Measurements from ENCODE around the gene MAP1S. TPM values are rescaled to one million over a fixed set of nuclear protein-coding genes. Genes with fewer than 3 reads are reported as not detected.
"Not testable (repeated sequence)": the region's sequence is repeated elsewhere in the genome, so short reads cannot be mapped to it uniquely, and the experiment has no call there.

The MAP1S gene
- total and polyA plus RNA-seq, 10 donors, result 15.0 to 63.1 (median 35.5) TPM

DNA sequence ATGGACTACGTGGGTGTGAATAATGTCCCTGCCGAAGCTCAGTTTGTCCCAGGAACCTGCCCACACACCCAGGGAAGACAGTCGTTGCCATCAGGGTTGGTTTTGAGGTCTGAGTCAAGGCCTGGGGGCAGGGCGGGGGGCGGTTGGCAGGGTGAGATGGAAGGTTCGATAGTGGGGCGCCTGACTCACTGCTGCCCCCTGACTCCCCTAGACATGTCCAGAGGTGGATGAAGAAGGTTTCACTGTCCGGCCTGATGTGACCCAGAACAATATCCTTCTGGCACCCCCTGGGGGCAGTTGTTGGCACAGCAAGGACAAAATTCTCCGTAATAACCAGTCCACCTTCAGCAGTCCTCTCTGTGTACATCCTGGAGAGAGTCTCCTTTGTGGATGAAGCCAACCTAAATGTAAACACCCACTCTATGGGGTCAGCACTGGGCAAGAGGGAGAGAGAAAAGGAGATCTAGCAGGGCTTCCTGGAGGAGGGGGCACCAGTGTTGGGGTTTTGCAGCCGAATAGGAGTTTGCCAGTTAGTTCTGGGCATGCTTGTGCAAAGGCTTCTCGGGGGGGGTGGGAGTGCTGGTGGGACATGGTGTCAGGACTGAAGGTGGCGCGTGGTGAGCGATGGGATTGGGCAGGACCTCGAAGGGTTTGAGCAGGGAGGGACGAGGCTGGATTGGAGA is 56.1 kb downstream of the MAP1S start:
- 72 to 85% (median 78%) methylated on average over 13 to 16 of the region's 16 CpGs for WGBS, 5 donors
- no peak for DNase-seq
- intact Hi-C loops (cut with DNase I; ENCODE audit: low total_unique reads), result no loop called here
- peaks cover 0 to 63% (median 25%) of the 10 kb centered on the region in 6 donors for H3K36me3 ChIP-seq
- H3K4me3 ChIP-seq, result peak overlapping the region in 1 of 8 donors; percentile 30
- peaks cover 0 to 19% (median 0%) of the 10 kb centered on the region in 7 donors for H3K27me3 ChIP-seq (replicated peaks in 1 of 7)
- H3K4me1 ChIP-seq, result peaks cover 0 to 50% (median 20%) of the 10 kb centered on the region in 6 donors
- no peaks in the 10 kb centered on the region for H3K9me3 ChIP-seq
- peak overlapping the region in 4 of 8 donors; percentile 7 to 76 (median 56) for H3K27ac ChIP-seq
- TF ChIP-seq, protein P1, sequence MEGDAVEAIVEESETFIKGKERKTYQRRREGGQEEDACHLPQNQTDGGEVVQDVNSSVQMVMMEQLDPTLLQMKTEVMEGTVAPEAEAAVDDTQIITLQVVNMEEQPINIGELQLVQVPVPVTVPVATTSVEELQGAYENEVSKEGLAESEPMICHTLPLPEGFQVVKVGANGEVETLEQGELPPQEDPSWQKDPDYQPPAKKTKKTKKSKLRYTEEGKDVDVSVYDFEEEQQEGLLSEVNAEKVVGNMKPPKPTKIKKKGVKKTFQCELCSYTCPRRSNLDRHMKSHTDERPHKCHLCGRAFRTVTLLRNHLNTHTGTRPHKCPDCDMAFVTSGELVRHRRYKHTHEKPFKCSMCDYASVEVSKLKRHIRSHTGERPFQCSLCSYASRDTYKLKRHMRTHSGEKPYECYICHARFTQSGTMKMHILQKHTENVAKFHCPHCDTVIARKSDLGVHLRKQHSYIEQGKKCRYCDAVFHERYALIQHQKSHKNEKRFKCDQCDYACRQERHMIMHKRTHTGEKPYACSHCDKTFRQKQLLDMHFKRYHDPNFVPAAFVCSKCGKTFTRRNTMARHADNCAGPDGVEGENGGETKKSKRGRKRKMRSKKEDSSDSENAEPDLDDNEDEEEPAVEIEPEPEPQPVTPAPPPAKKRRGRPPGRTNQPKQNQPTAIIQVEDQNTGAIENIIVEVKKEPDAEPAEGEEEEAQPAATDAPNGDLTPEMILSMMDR (IDR thresholded peaks at IDR 0.05 in 8 of 11, conservative IDR thresholded peaks at IDR 0.05 in 3 of 11), result peak in 10 of 11 experiments; percentile 18 to 71 (median 56)
- no peak for TF ChIP-seq POLR2AphosphoS5 (IDR thresholded peaks at IDR 0.05)

DNA sequence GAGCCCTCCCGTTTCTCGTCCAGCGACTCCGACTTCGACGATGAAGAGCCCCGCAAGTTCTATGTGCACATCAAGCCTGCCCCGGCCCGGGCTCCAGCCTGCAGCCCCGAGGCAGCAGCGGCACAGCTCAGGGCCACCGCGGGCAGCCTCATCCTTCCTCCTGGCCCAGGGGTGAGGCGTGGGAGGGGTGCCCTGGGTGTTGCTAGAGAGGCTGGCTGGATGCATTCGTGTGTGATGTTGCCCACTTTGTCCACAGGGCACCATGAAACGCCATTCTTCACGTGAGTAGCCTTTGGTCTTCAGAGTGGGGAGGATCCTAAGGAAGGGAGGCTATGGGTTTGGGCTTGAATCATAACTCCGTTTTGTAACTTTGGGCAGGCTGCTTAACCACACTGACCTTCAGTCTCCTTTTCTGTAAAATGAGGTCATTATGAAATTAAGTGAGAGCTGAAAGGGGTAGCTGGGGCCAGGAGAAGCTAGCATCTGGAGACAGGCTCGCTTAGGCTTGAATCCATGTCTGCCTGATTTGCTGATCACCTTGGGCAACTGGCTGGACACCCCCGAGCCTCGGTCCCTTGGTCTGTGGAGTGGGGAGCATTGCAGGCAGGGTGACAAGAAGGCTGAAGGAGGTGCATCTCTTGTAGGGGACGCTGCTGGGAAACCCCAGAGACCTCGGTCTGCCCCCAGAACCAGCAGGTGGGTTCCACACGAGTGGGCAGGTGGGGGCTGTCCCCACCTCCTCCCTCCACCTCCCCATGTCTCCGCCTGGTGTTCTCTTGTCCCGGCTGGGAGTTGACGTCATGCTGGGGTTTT is 56.9 kb downstream of the MAP1S start:
- H3K4me1 ChIP-seq, result peaks cover 0 to 50% (median 20%) of the 10 kb centered on the region in 6 donors
- peak overlapping the region in 6 of 8 donors; percentile 7 to 76 (median 42) for H3K27ac ChIP-seq
- peak overlapping the region in 1 of 8 donors; percentile 30 for H3K4me3 ChIP-seq
- DNase-seq, result peak; percentile 85
- no peaks in the 10 kb centered on the region for H3K9me3 ChIP-seq
- peaks cover 0 to 22% (median 0%) of the 10 kb centered on the region in 7 donors for H3K27me3 ChIP-seq (replicated peaks in 1 of 7)
- WGBS, 5 donors, result 56 to 68% (median 64%) methylated on average over 25 to 27 of the region's 27 CpGs
- H3K36me3 ChIP-seq, result peaks cover 0 to 57% (median 19%) of the 10 kb centered on the region in 6 donors
- TF ChIP-seq, protein P1 (IDR thresholded peaks at IDR 0.05 in 8 of 11, conservative IDR thresholded peaks at IDR 0.05 in 3 of 11), result no peak
- TF ChIP-seq POLR2A (IDR thresholded peaks at IDR 0.05), result no peak
- TF ChIP-seq POLR2AphosphoS5 (IDR thresholded peaks at IDR 0.05), result peak; percentile 45 to 60 (median 48)
- intact Hi-C loops (cut with DNase I; ENCODE audit: low total_unique reads), result no loop called here

GRCh38 chr19:17777840-17778239 is 58.6 kb downstream of the MAP1S start:
- Histone ChIP-seq H3K4me1 (peaks cover 0 to 50% (median 20%) of the 10 kb centered on the region in 6 donors), H3K4me3 (peak overlapping the region in 1 of 8 donors; percentile 36), H3K27ac (peak overlapping the region in 3 of 8 donors; percentile 63 to 83 (median 83)), H3K27me3 (replicated peaks in 1 of 7) (peaks cover 0 to 22% (median 0%) of the 10 kb centered on the region in 7 donors), H3K36me3 (peaks cover 0 to 57% (median 13%) of the 10 kb centered on the region in 6 donors)
- 74 to 87% (median 83%) methylated on average over 10 of the region's 10 CpGs for WGBS, 5 donors
- intact Hi-C loops (cut with DNase I; ENCODE audit: low total_unique reads); H3K9me3 ChIP-seq; DNase-seq: not testable (repeated sequence)

GRCh38 chr19:17778251-17778967 is 59.1 kb downstream of the MAP1S start:
- TF ChIP-seq, protein P1 (IDR thresholded peaks at IDR 0.05 in 8 of 11, conservative IDR thresholded peaks at IDR 0.05 in 3 of 11), result no peak
- no peak for TF ChIP-seq POLR2A (IDR thresholded peaks at IDR 0.05)
- TF ChIP-seq POLR2AphosphoS5 (IDR thresholded peaks at IDR 0.05), result peak in 1 of 3 donors; percentile 52
- intact Hi-C loops (cut with DNase I; ENCODE audit: low total_unique reads), result no loop called here
- Histone ChIP-seq H3K4me1 (peaks cover 0 to 50% (median 20%) of the 10 kb centered on the region in 6 donors), H3K27me3 (replicated peaks in 1 of 7) (peaks cover 0 to 22% (median 0%) of the 10 kb centered on the region in 7 donors), H3K9me3 (no peaks in the 10 kb centered on the region), H3K4me3 (peak overlapping the region in 4 of 8 donors; percentile 15 to 53 (median 34)), H3K36me3 (peaks cover 0 to 57% (median 13%) of the 10 kb centered on the region in 6 donors), H3K27ac (peak overlapping the region in 3 of 8 donors; percentile 63 to 83 (median 83))
- DNase-seq, result peak; percentile 92
- WGBS, 5 donors, result 19 to 55% (median 34%) methylated on average over 26 to 37 of the region's 37 CpGs

All from spleen (tissue), 11 donors.